Measurements from ENCODE around the gene IQCB1.
"Not testable (repeated sequence)": the region's sequence is repeated elsewhere in the genome, so short reads cannot be mapped to it uniquely, and the experiment has no call there.

DNA sequence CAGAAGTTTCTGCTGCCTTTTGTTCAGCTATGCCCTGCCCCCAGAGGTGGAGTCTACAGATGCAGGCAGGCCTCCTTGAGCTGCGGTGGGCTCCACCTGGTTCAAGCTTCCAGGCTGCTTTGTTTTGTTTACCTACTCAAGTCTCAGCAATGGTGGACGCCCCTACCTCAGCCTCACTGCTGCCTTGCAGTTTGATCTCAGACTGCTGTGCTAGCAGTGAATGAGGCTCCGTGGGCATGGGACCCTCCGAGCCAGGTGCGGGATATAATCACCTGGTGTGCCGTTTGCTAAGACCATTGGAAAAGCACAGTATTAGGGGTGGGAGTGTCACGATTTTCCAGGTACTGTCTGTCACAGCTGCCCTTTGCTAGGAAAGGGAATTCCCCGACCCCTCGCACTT is 28.4 kb upstream of the IQCB1 start:
- TF ChIP-seq POLR2A, CTCF (IDR thresholded peaks at IDR 0.05): not testable (repeated sequence)
